ENCODE data around the gene HERPUD2. TPM values are rescaled to one million over a fixed set of nuclear protein-coding genes. Genes with fewer than 3 reads are reported as not detected.

Gene HERPUD2, protein sequence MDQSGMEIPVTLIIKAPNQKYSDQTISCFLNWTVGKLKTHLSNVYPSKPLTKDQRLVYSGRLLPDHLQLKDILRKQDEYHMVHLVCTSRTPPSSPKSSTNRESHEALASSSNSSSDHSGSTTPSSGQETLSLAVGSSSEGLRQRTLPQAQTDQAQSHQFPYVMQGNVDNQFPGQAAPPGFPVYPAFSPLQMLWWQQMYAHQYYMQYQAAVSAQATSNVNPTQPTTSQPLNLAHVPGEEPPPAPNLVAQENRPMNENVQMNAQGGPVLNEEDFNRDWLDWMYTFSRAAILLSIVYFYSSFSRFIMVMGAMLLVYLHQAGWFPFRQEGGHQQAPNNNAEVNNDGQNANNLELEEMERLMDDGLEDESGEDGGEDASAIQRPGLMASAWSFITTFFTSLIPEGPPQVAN
- total RNA-seq: 36.5 and 39.3 TPM in 2 replicates

DNA sequence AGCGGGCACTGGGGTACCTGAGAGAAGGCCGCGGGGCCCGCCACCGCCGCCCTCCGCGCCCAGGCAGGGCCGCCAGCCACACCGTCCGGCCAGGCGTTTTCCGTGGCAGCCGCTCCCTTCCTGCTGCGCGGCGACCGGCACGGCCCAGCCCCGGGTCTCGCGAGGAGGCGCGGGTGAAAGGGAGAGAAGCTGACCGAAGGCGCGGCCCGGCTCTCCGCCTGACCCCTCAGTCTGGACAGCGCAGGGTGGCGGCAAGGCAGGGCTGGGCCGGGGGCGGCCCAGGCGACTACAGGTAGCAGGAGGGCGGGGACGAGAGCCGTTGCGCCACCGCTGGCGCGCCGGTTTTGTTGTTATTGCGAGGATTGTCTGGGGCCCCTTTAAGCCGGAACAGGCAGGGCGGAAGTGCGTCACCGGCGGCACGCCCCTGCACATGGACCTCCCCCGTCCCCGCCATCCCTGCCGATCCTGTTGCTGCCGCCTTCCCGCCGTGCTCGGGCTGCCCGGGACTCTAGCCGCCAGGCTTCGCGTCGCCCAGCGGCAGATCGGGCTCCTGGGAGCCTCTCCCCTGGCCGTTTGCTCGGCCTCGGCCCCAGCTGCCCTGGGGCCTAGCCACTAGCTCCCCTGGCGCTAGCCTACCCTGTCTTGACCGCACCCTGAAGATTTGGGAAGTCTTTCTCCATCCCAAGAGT lies at the start of gene HERPUD2:
HERPUD2 (minus strand) TSS at position 352 of the 689 bp plus-strand sequence. CDS start 805 bp downstream, outside the sequence.

Other genes with a start within 250 kb of the HERPUD2 start
- gene SEPTIN7, start 105.9 kb upstream of the HERPUD2 start, total RNA-seq: 128 and 246 TPM in 2 replicates